ENCODE results near the gene EHHADH.
A peak's percentile ranks its signal among the peaks of the same experiment; 100 is the strongest.

The EHHADH gene

GRCh38 chr3:185270262-185270955, 16.6 kb upstream of the EHHADH start:
- WGBS (ENCODE audit: extremely low coverage, insufficient coverage, insufficient read length), result no CpG with 5 or more reads among the region's 4 CpGs
- no peaks in the 10 kb centered on the region for H3K4me1 ChIP-seq (ENCODE audit: control insufficient read depth in 1 of 2, insufficient read depth in 2 of 2, low read length in 2 of 2)
- H3K79me1 ChIP-seq (ENCODE audit: low read length), result peaks cover 2% of the 10 kb centered on the region
- no peak overlapping the region for H2BK12ac ChIP-seq (ENCODE audit: low read length)
- no peak overlapping the region for H3K4ac ChIP-seq (ENCODE audit: low read depth, low read length)
- no peak overlapping the region for H3K9ac ChIP-seq (ENCODE audit: low read length)
- H4K8ac ChIP-seq (ENCODE audit: low read depth, low read length), result no peak overlapping the region
- H2AFZ ChIP-seq (ENCODE audit: insufficient read depth, low read length, poor library complexity), result no peak overlapping the region
- H3K14ac ChIP-seq (ENCODE audit: low read length), result no peak overlapping the region
- no peak overlapping the region for H2BK120ac ChIP-seq (ENCODE audit: insufficient read depth, low read length, poor library complexity)
- no peak overlapping the region for H3K23ac ChIP-seq (ENCODE audit: low read length)
- no peaks in the 10 kb centered on the region for H3K9me3 ChIP-seq (ENCODE audit: insufficient read depth, low read depth, low read length)
- H4K12ac ChIP-seq (ENCODE audit: low read depth, low read length), result no peak overlapping the region
- no peaks in the 10 kb centered on the region for H3K36me3 ChIP-seq (ENCODE audit: control insufficient read depth in 1 of 2, insufficient read depth in 2 of 2, low read length in 2 of 2)
- no peak overlapping the region for H3K18ac ChIP-seq (ENCODE audit: low read length)
- no peak overlapping the region for H3K27ac ChIP-seq (ENCODE audit: low read depth, low read length)
- no peak overlapping the region for H3K4me2 ChIP-seq (ENCODE audit: low read length)
- no peak overlapping the region for H3K4me3 ChIP-seq (ENCODE audit: low read depth, low read length)
- H4K91ac ChIP-seq (ENCODE audit: low read depth, low read length), result no peak overlapping the region
- no peak overlapping the region for H2AK5ac ChIP-seq (ENCODE audit: low read length)
- no peaks in the 10 kb centered on the region for H3K79me2 ChIP-seq (ENCODE audit: control insufficient read depth, insufficient read depth, low read length, poor library complexity)
- no peak for DNase-seq
- H2BK5ac ChIP-seq (ENCODE audit: low read depth, low read length, poor library complexity), result no peak overlapping the region
- no peaks in the 10 kb centered on the region for H3K27me3 ChIP-seq (ENCODE audit: insufficient read depth, low read length)

DNA sequence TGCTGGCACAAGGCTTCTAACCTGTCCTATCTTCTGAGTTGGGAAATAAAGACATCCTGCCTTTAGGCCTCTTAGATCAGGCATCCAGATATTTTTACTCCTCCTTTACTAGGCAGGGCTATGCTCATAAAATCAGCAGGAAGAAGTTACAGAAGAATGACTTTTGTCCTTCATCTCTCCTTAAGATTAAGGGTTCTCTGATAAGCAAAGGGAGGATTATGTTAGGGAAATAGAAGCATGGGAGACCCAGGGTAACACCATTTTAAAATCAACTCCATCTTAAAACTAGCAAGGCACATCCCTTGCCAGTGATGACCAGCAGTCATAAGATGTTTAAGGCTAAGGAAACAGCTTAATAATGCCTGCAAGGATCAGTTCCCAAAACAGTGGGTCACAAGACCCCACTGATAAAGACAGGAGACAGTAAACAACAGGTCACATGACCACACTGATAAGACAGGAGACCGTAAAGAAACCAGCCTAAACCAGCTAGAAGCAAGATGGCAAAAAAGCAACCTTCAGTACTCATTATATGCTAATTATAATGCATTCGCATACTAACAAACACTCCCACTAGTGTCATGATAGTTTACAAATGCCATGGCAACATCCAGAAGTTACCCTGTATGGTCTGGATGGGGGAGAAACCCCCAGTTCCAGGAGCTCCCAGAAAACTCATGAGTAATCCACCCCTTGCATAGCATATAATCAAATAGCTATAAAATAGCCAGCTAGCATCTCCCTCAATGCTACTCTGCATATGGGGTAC, 14.5 kb upstream of the EHHADH start:
- no peak overlapping the region for H3K4me3 ChIP-seq (ENCODE audit: low read depth, low read length)
- no peak overlapping the region for H2BK120ac ChIP-seq (ENCODE audit: insufficient read depth, low read length, poor library complexity)
- no peaks in the 10 kb centered on the region for H3K79me2 ChIP-seq (ENCODE audit: control insufficient read depth, insufficient read depth, low read length, poor library complexity)
- H4K12ac ChIP-seq (ENCODE audit: low read depth, low read length), result no peak overlapping the region
- H3K79me1 ChIP-seq (ENCODE audit: low read length), result peaks cover 2% of the 10 kb centered on the region
- no peak overlapping the region for H2AFZ ChIP-seq (ENCODE audit: insufficient read depth, low read length, poor library complexity)
- no CpG with 5 or more reads among the region's 2 CpGs for WGBS (ENCODE audit: extremely low coverage, insufficient coverage, insufficient read length)
- H3K14ac ChIP-seq (ENCODE audit: low read length), result no peak overlapping the region
- no peak overlapping the region for H4K8ac ChIP-seq (ENCODE audit: low read depth, low read length)
- no peak overlapping the region for H3K4ac ChIP-seq (ENCODE audit: low read depth, low read length)
- no peaks in the 10 kb centered on the region for H3K36me3 ChIP-seq (ENCODE audit: control insufficient read depth in 1 of 2, insufficient read depth in 2 of 2, low read length in 2 of 2)
- H2AK5ac ChIP-seq (ENCODE audit: low read length), result no peak overlapping the region
- no peak overlapping the region for H3K27ac ChIP-seq (ENCODE audit: low read depth, low read length)
- no peaks in the 10 kb centered on the region for H3K9me3 ChIP-seq (ENCODE audit: insufficient read depth, low read depth, low read length)
- no peak overlapping the region for H4K91ac ChIP-seq (ENCODE audit: low read depth, low read length)
- DNase-seq, result peak in 1 of 2 donors; percentile 8
- no peak overlapping the region for H3K9ac ChIP-seq (ENCODE audit: low read length)
- H3K4me1 ChIP-seq (ENCODE audit: control insufficient read depth in 1 of 2, insufficient read depth in 2 of 2, low read length in 2 of 2), result no peaks in the 10 kb centered on the region
- H3K27me3 ChIP-seq (ENCODE audit: insufficient read depth, low read length), result no peaks in the 10 kb centered on the region
- no peak overlapping the region for H3K23ac ChIP-seq (ENCODE audit: low read length)
- no peak overlapping the region for H2BK5ac ChIP-seq (ENCODE audit: low read depth, low read length, poor library complexity)
- no peak overlapping the region for H3K18ac ChIP-seq (ENCODE audit: low read length)
- H2BK12ac ChIP-seq (ENCODE audit: low read length), result no peak overlapping the region
- H3K4me2 ChIP-seq (ENCODE audit: low read length), result no peak overlapping the region

DNA sequence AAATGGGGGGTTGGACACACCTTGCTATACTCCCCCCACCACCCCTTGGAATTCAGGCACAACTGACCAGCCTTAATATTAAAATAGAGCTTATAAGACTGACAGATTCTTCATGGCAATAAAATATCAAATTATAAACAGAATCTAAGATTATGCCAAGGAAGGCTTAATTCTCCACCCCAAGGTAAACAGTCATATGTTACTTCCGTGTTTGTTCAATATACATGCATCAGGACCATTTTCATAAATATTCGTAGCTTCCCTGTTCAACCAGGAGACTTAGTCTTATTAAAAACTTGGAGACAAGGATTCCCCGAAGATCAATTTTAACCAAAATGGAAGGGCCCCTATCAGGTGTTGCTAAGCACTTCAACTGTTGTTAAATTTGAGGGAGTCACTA, 13.3 kb upstream of the EHHADH start:
- DNase-seq, result no peak
- no peak overlapping the region for H3K4ac ChIP-seq (ENCODE audit: low read depth, low read length)
- H4K12ac ChIP-seq (ENCODE audit: low read depth, low read length), result no peak overlapping the region
- H3K79me1 ChIP-seq (ENCODE audit: low read length), result peaks cover 2% of the 10 kb centered on the region
- H3K27ac ChIP-seq (ENCODE audit: low read depth, low read length), result no peak overlapping the region
- H3K14ac ChIP-seq (ENCODE audit: low read length), result no peak overlapping the region
- no peak overlapping the region for H4K91ac ChIP-seq (ENCODE audit: low read depth, low read length)
- no peak overlapping the region for H3K4me3 ChIP-seq (ENCODE audit: low read depth, low read length)
- H3K36me3 ChIP-seq (ENCODE audit: control insufficient read depth in 1 of 2, insufficient read depth in 2 of 2, low read length in 2 of 2), result no peaks in the 10 kb centered on the region
- no peak overlapping the region for H2BK120ac ChIP-seq (ENCODE audit: insufficient read depth, low read length, poor library complexity)
- H3K9ac ChIP-seq (ENCODE audit: low read length), result no peak overlapping the region
- no peak overlapping the region for H2AFZ ChIP-seq (ENCODE audit: insufficient read depth, low read length, poor library complexity)
- H2BK12ac ChIP-seq (ENCODE audit: low read length), result no peak overlapping the region
- no peak overlapping the region for H2AK5ac ChIP-seq (ENCODE audit: low read length)
- H3K4me2 ChIP-seq (ENCODE audit: low read length), result no peak overlapping the region
- H3K79me2 ChIP-seq (ENCODE audit: control insufficient read depth, insufficient read depth, low read length, poor library complexity), result no peaks in the 10 kb centered on the region
- H4K8ac ChIP-seq (ENCODE audit: low read depth, low read length), result no peak overlapping the region
- no CpG with 5 or more reads among the region's 3 CpGs for WGBS (ENCODE audit: extremely low coverage, insufficient coverage, insufficient read length)
- H3K4me1 ChIP-seq (ENCODE audit: control insufficient read depth in 1 of 2, insufficient read depth in 2 of 2, low read length in 2 of 2), result no peaks in the 10 kb centered on the region
- no peak overlapping the region for H2BK5ac ChIP-seq (ENCODE audit: low read depth, low read length, poor library complexity)
- no peaks in the 10 kb centered on the region for H3K27me3 ChIP-seq (ENCODE audit: insufficient read depth, low read length)
- no peak overlapping the region for H3K23ac ChIP-seq (ENCODE audit: low read length)
- no peak overlapping the region for H3K18ac ChIP-seq (ENCODE audit: low read length)
- no peaks in the 10 kb centered on the region for H3K9me3 ChIP-seq (ENCODE audit: insufficient read depth, low read depth, low read length)

GRCh38 chr3:185264849-185265553, 11.2 kb upstream of the EHHADH start:
- H3K79me1 ChIP-seq (ENCODE audit: low read length), result peaks cover 2% of the 10 kb centered on the region
- H2AFZ ChIP-seq (ENCODE audit: insufficient read depth, low read length, poor library complexity), result no peak overlapping the region
- no peak overlapping the region for H2BK5ac ChIP-seq (ENCODE audit: low read depth, low read length, poor library complexity)
- H2BK120ac ChIP-seq (ENCODE audit: insufficient read depth, low read length, poor library complexity), result no peak overlapping the region
- H4K91ac ChIP-seq (ENCODE audit: low read depth, low read length), result no peak overlapping the region
- no peak overlapping the region for H3K18ac ChIP-seq (ENCODE audit: low read length)
- no peak overlapping the region for H4K8ac ChIP-seq (ENCODE audit: low read depth, low read length)
- no peak overlapping the region for H3K4me3 ChIP-seq (ENCODE audit: low read depth, low read length)
- DNase-seq, result no peak
- no peaks in the 10 kb centered on the region for H3K4me1 ChIP-seq (ENCODE audit: control insufficient read depth in 1 of 2, insufficient read depth in 2 of 2, low read length in 2 of 2)
- no peak overlapping the region for H2AK5ac ChIP-seq (ENCODE audit: low read length)
- H3K4ac ChIP-seq (ENCODE audit: low read depth, low read length), result no peak overlapping the region
- H3K27me3 ChIP-seq (ENCODE audit: insufficient read depth, low read length), result no peaks in the 10 kb centered on the region
- no peaks in the 10 kb centered on the region for H3K36me3 ChIP-seq (ENCODE audit: control insufficient read depth in 1 of 2, insufficient read depth in 2 of 2, low read length in 2 of 2)
- no peak overlapping the region for H3K23ac ChIP-seq (ENCODE audit: low read length)
- no peak overlapping the region for H3K4me2 ChIP-seq (ENCODE audit: low read length)
- no peak overlapping the region for H2BK12ac ChIP-seq (ENCODE audit: low read length)
- H3K27ac ChIP-seq (ENCODE audit: low read depth, low read length), result no peak overlapping the region
- no peaks in the 10 kb centered on the region for H3K9me3 ChIP-seq (ENCODE audit: insufficient read depth, low read depth, low read length)
- peak overlapping the region; percentile 50 for H4K12ac ChIP-seq (ENCODE audit: low read depth, low read length)
- WGBS (ENCODE audit: extremely low coverage, insufficient coverage, insufficient read length), result no CpG with 5 or more reads among the region's 25 CpGs
- no peak overlapping the region for H3K9ac ChIP-seq (ENCODE audit: low read length)
- H3K79me2 ChIP-seq (ENCODE audit: control insufficient read depth, insufficient read depth, low read length, poor library complexity), result no peaks in the 10 kb centered on the region
- no peak overlapping the region for H3K14ac ChIP-seq (ENCODE audit: low read length)
